B cell (primary cell): ENCODE results near the gene CSF1R.

Source experiments
- EZH2 ChIP-seq: IDR thresholded peaks from 2 replicates; pipeline ENCODE4 v1.6.1; 2012; ENCODE audit warnings: borderline replicate concordance, low read depth, mild to moderate bottlenecking, moderate library complexity, low read length; ENCODE audit not compliant: insufficient read depth, poor library complexity, severe bottlenecking
- TF ChIP-seq, protein P1 (sequence below): fragments of 200-600 bp; IDR thresholded peaks from one replicate; pipeline ENCODE4 v1.8.0; 2022; ENCODE audit warnings: antibody characterized with exemption, mild to moderate bottlenecking

DNA sequence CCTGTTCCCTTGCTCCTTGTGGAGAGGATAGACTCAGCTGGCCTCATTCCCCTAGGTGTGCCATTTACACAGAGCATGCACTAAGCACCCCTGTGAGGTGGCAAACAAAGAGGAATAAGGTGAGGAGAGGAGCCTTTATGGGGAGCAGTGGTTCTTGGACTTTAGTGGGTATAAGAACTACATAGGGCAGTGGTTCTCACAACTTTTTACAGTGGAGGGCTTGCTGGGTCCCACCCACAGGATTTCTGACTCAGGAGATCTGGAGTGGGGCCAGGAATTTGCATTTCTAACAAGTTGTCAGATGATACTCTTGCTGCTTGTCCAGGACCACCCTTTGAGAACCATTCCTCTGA lies 42.0 kb downstream of the CSF1R start:
- TF ChIP-seq, protein P1, sequence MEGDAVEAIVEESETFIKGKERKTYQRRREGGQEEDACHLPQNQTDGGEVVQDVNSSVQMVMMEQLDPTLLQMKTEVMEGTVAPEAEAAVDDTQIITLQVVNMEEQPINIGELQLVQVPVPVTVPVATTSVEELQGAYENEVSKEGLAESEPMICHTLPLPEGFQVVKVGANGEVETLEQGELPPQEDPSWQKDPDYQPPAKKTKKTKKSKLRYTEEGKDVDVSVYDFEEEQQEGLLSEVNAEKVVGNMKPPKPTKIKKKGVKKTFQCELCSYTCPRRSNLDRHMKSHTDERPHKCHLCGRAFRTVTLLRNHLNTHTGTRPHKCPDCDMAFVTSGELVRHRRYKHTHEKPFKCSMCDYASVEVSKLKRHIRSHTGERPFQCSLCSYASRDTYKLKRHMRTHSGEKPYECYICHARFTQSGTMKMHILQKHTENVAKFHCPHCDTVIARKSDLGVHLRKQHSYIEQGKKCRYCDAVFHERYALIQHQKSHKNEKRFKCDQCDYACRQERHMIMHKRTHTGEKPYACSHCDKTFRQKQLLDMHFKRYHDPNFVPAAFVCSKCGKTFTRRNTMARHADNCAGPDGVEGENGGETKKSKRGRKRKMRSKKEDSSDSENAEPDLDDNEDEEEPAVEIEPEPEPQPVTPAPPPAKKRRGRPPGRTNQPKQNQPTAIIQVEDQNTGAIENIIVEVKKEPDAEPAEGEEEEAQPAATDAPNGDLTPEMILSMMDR = no peak
- TF ChIP-seq EZH2 = no peak
